HG03457 (cell line): ENCODE measurements around the gene LHFPL6.
"Not testable (repeated sequence)": the region's sequence is repeated elsewhere in the genome, so short reads cannot be mapped to it uniquely, and the experiment has no call there.

Source experiments
- ATAC-seq: cut with Tn5 transposase; IDR thresholded peaks from one replicate; pipeline ENCODE4 v1.9.1; 2021; ENCODE audit warnings: moderate number of reproducible peaks; ENCODE audit not compliant: unreplicated experiment

Gene LHFPL6

DNA sequence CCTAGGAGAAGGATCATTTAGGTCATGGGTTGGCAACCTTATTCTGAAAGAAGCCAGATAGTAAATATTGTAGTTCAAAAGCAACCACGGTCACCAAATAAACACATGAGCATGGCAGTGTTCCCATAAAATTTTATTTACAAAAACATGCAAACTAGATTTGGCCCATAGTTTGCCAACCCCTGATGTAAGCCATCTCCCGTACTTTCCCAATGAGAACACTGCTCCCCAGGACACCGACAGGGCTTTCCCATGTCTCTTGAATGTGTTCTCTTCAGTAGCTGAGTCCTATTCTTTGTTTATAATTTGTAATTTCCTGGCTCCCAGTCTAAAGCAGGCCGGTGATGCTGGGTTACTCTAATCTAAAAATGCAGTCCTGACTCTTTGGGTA lies 239.6 kb downstream of the LHFPL6 start:
- ATAC-seq, result no peak

DNA sequence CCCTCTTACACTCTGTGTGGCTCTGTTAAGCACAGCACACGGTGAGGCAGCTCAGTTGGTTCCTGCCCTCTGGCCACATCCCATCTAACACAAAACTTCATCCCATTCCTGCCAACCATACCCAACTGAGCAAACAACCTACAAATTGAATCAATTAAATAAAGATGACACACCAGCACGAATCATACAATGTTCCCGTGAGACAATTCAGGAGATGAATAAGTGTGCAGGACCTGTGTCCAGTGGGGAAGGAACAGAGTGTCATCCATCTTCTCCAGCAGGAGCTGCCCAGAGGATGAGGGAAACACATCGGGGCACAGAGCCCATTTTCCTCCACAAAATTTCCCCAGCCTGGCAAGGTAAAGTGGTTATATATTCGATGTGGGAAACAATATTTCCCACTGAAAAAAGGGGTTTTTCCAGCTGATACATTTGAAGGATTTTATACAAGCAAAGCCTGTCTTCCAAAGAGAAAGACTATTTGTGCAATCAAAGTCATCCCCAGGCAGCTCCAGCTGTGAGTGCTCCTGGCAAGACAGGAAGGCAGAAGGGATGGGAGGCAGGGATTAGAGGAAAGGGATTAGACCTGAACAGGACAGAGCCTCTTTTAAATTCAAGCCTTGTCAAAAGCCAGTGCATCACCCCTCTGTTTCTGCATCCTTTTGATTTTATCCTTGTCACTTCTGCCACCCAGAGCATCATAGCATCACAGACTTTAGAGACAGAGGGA lies 240.2 kb downstream of the LHFPL6 start:
- ATAC-seq, result no peak

DNA sequence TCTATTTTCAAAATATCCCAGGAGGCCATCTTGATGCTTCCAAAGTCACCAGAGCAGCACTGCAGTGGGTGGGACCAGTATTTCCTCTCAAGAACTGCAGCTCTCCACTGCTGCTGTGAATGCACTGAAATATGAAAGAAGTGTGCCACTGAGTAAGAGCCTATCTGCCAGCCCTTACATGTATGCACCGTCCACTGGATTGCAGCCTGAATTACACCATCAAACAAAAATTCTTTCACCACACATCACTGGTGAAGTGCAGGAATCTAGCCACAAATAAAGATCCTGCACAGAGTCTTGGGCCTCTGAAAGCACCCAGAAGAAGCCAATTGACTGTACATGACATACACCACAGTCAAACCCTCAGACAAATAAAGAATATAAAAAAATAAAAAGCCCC lies 249.0 kb downstream of the LHFPL6 start:
- no peak for ATAC-seq

DNA sequence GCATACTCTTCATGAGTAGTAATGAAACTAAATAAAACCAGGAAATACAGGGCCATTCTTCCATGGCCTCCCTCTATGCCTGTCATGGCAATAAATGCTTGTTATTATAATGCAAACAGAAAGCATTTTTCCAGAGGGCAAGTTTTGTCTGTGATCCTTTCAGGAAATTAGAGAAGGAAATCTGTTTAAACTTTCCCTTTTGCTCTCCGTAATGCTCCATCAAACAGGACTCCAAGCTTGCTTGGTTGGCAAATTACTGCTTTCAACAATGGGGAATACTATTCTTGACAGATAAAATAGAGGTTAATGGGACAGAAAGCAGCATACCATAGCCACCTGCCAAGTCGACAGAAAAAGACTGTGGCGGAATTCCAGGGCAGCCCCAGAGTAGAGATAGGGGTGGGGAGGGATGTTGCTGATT lies 252.5 kb downstream of the LHFPL6 start:
- no peak for ATAC-seq

DNA sequence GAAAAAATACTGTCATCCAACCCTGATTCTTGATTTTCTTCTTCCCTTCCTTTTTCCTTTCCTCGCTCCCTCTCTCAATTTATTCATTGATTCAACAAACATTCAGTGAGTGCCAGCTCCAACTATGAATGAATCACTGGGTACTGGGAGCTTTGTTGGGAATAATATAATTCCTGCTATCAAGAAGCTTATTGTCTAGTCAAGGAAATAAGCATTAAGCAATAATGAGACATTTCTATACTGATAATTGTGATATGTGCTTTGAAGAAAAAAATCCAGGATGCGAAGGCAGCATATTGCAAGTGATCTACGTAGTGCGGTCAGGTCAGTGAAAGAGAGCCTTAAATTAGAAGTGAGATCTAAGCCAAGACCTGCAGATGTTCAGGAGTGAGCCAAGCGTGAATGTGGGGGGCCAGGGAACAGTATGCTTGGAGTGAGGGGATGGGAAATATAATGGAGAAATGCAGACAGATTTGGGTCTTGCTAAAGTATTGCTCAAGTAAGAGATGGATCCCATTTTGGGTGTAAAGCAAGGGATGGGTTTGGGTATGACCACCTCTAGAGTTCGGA lies 253.5 kb downstream of the LHFPL6 start:
- no peak for ATAC-seq

DNA sequence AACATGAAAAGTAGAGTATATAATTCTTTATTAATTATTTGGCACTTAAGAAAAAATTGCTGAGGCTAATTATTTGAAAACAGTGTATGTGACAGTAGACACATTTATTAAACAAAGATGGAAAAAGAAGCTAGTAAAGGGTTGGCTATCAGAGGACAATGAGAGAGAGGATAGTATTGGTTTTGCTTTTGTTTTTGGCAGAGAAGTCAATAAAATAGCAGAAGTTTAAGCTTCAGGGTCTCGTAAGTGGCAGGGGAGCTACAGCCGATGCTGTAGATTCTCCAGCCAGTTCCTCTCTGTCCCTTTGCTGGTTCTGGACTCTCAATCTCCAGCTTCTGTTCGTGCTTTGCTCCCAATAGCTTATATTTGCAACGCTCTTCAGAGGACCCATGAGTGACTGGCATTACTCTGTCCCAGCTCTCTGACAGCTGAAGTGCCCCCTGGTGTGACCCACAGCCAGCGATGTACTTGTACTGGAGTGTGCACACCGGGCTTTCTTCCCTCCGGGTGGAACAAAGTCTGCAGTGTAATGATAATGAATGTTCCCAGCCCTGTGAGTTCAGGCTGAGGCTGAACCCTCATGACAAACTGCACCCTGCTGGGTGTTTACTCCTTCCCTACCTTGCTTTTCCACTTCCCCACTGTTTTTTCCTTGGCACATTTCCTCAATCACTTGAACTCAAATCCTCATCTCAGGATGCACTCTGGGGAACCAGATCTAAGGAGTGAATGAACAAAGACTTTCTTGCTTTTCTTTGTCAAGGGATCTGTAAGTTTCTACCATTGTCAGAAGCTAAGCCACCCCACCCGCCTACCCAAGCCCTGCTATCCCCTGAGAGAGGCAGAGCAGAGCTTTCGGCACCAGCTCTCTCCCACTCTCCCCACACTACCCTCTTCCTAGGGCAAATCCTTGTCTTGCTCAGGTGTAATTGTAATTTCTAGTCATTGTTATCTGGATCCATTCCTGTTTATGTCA lies 254.8 kb downstream of the LHFPL6 start:
- ATAC-seq, result no peak

DNA sequence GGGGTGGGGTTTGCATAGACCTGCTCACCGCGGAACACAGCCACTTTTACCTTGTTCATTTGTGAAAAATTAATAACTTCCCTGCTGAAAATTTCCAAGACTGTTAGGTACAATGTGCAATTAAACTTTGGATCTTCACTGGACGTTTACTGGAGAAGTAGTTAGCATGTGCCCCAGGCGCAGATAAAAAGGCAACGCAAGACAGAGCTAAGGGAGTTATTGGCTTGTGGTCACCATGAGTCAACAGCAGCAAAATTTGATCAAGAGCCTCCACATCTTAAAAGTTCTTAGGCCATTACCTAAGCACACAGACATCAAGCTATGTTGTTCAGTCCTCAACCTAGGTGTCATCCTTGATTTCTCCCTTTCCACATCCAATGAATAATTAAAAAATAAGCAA lies 257.0 kb downstream of the LHFPL6 start:
- no peak for ATAC-seq

DNA sequence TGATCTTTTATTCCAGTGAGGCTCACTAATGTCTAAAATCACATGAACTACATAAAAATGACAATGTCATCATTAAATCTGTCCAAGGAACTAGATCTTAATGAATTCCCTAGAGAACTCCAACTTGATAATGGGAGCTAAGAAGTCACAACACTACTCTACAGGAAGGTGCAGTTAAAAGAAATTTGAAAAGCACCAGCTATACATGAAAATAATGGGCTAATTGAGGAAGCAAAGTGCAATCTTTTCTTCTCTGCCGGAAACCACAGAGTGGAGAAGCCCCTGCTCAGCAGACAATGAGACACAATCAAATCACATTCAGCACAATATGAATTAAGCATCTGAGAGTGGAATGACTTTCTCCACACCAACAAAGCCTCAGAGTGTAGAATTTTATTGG lies 261.7 kb downstream of the LHFPL6 start:
- no peak for ATAC-seq

DNA sequence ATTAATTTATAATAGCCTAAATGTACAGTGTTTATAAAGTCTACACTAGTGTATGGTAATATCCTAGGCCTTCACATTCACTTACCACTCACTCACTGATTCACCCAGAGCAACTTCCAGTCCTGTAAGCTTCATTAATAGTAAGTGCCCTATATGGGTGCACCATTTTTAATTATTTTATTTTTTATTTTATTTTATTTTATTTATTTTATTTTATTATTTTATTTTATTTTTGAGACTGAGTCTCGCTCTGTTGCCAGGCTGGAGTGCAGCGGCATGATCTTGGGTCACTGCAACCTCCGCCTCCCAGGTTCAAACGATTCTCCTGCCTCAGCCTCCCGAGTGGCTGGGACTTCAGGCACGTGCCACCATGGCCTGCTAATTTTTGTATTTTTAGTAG lies 264.9 kb downstream of the LHFPL6 start:
- ATAC-seq, result not testable (repeated sequence)

DNA sequence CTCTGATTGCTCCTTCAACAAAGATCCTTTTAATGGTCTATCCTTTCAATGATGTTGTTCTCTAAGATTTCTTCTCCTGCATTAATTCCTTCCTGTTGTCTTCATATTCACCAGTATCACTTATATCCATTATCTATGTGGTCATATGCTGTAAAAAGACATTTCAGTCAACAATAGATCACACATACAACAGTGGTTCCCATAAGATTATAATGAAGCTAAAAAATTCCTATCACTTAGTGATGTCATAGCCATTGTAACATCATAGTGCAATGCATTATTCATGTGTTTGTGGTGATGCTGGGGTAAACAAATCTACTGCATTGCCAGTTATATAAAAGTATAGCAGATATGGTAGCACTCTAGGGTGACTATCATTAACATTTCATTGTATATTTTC lies 266.1 kb downstream of the LHFPL6 start:
- ATAC-seq, result no peak

DNA sequence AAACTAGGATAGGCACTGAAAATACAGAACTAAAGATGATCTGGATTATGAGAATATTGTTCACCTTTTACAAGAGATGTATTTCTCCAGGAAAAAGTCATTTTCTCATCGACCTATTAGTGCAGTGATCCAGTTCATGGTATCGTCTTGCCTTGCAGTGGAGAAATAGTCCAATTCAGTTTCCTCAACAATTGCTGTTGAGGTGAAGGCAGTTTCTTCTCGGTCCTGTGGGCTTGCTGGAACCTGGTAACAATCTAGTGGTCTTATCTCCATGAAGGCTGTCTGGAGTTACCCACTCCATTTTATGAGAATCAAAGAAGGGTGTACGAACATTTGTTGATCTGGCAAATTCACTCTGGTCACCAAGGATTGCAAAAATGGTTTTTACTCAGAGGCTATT lies 266.8 kb downstream of the LHFPL6 start:
- no peak for ATAC-seq

DNA sequence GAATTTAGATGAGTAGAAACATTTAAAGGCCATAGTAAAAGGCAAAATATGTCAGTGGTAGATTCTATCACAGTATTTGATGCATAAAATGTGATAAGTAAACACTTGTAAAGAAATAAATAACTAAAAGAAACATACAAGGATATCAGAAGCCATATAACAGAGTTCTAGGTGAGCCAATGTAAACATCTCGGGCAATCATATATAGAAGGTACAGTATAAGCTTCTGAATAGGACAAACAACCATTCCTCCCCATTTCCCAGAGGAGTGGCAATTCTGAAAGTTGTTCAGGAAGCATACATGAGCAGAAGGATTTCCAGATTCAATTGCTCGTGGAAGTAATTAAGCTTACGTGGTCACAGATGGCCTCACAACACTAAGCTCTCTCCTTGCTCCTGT lies 267.3 kb downstream of the LHFPL6 start:
- no peak for ATAC-seq

DNA sequence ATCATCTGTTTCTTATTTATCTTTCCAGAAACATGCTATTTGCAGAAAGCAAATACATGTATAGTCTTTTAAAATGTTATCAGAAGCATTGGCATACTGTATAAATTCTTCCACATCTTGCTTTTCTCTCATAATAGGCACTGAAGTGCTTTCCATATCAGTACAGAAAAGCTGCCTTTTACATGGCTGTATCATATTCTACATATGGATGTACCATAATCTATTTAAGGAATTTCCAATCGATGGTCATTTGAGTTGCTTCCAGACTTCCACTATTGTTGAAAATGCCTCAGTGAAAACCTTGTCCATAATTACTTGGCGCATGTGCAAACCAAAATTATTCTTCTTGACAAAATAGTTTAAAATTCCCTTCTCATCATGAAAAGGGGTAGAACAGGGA lies 272.5 kb downstream of the LHFPL6 start:
- ATAC-seq, result no peak

DNA sequence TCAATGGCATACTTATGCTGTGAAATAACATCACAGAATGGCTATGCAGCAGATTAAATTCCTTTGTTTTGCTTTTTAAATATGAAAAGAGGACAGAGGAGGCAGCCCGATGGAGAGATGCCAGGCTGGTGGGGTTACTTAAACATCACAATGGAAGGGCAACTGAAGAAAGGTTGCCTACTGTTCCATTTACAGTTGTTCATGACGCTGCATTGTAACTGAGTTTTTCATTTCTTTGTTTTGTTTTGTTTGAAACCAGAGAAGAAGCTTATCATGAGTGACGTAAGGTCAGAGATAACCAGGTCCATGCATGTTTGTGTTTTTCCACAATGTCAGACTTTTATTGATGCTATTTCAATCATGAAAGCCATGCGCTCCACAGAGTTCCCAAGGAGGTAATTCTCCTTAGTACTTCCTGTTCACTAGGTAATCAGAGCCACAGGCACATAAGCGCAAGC lies 273.8 kb downstream of the LHFPL6 start:
- ATAC-seq, result no peak

DNA sequence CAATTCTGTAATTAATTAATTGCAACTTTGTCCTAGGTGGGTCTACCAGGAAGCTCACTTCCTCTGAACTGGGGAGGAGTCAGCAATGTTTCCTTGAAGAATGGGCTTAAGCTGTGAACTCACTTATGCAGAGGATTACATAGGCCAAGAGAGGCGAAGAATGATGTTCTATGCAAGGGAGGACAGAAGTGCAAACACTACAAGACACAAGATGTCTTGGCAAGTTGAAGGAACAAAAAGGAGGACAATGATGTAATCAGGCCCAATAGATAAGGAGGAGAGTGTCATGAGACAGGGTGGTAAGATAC lies 275.9 kb downstream of the LHFPL6 start:
- no peak for ATAC-seq

DNA sequence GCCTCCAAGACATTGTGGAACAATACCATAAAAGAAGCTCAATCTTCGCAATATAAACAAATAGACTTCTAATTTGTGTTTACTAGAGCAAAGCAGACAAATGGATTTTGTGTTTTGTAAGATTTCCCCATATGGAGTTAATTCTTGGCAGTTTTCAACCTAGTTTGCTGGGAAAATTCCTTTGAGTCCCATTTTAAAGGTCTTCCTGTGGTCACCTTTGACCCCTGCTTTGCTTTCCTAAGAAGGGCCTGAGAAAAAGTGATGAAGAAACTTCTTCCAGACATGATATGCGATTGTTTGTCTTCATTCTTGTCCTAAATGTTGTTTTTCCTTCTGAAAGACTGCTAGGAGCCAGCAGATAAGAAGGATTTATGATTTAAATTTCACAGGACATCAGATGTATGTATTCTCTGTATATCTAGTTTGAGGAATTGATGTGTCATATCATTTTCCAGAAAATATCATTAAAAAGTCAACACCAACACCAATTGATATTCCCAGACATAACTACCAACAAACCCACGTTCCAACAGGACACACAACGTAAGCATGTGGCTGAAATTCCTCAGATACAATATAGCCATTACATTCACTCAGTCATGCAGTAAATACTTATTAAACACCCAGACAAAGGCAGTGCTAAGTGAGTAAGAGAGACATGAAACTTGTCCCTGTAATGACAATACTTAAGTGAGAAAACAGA lies 276.4 kb downstream of the LHFPL6 start:
- no peak for ATAC-seq

DNA sequence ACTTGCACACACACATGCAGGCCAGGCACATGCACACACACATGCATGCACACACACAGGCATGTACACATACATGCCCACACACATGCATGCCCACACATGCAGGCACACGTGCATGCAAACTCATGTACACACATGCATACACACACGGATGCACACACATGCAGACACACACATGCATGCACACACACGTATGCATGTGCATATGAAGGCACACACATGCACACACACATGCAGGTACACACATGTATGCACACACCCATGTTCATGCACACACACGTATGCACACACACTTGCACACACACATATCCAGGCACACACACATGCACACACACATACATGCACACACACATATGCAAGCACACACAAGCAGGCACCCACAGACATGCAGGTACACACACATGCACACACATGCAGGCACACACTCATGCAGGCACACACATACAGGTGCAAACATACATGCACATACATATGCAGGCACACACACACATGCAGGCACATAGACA lies 278.1 kb downstream of the LHFPL6 start:
- ATAC-seq, result no peak

DNA sequence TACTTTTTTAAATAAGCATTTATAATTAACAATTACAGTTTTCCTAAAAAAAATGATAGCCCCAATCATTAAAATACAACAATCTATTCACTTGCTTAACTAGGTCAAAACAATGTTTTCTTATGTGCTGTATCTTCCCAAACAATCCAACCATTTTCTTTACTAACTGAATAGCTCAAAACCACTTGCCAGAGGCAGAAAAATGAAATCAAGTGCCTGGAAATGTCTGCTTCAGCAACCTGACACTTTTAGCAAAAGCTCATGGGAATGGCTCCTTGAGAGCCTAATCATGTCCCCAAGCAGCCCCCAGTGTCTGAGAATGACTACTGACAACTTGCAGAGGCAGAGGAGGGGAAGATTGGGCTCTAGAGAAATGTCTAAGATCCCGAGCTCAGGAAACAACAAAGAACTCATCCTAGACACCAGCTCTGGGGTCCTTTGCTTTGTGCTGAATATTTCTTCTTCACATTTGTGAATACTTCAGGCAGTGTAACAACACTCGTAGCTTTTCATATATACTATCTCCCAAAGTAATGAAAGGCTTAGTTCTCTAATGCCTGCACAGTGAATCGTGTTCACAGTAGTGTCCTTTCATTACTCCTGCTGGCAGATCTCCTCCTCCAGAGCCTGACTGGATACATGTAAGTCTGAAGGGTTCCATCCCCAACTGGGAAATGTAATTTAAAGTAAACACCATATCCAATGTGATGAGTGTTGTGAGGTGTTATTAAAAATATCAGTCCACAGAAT lies 280.0 kb downstream of the LHFPL6 start:
- ATAC-seq, result no peak

DNA sequence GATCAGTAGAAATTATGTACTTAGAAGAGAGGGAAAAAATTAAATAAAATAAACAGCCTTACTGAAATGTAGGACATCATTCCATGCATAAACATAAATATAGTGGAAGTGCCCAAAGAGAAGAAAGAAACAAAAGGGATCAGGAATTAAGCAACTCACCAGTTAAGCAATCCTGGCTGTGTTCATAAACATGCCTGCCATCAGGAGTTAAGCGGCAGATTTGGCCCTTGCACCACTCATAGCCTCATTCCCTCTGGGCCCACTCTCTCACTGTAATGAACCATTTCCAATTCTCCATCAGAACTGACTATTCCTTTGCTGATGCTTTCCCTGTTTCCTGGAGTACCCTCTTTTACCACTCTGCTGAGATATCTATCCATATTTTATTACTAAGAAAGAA lies 281.4 kb downstream of the LHFPL6 start:
- no peak for ATAC-seq

DNA sequence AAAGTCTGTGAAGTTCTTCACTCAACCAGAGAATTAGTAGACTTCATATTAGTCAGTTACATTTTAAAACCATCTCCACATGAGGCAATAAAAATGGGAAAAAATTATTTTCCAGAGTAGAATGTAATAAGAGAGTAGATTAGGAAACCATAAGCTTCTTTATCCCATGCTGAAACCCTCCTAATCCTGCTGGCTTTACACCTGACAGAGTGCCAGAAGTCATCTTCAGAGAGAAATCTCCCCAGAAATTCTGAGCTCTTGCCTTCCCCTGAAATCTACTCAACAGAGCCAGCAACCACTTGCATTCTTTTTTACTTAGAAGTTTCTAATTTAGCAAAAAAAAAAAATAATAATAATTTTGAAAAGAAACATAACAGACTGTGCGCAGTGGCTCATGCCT lies 284.8 kb downstream of the LHFPL6 start:
- ATAC-seq, result no peak
